Measurements from ENCODE around the gene HMGXB4.

- TF ChIP-seq, protein P1, sequence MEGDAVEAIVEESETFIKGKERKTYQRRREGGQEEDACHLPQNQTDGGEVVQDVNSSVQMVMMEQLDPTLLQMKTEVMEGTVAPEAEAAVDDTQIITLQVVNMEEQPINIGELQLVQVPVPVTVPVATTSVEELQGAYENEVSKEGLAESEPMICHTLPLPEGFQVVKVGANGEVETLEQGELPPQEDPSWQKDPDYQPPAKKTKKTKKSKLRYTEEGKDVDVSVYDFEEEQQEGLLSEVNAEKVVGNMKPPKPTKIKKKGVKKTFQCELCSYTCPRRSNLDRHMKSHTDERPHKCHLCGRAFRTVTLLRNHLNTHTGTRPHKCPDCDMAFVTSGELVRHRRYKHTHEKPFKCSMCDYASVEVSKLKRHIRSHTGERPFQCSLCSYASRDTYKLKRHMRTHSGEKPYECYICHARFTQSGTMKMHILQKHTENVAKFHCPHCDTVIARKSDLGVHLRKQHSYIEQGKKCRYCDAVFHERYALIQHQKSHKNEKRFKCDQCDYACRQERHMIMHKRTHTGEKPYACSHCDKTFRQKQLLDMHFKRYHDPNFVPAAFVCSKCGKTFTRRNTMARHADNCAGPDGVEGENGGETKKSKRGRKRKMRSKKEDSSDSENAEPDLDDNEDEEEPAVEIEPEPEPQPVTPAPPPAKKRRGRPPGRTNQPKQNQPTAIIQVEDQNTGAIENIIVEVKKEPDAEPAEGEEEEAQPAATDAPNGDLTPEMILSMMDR (IDR thresholded peaks at IDR 0.05): no peak
- TF ChIP-seq EZH2 (IDR thresholded peaks at IDR 0.05; ENCODE audit: borderline replicate concordance, insufficient read depth, low read depth, low read length, poor library complexity, severe bottlenecking): no peak
Observed at GRCh38 chr22:35330258-35330861, 73.1 kb downstream of the HMGXB4 start.

All from B cell (primary cell).